NOMO-1 treated with DMSO at 0.1 percent for 48 hours (cell line): Measurements from ENCODE around the gene GPC5.

Source experiments
- DNase-seq: peaks from one replicate; lab custom pipeline; 2025; ENCODE audit not compliant: unreplicated experiment; lab: John Stamatoyannopoulos, UW

Gene GPC5

GRCh38 chr13:91946498-91947070 is 548.2 kb downstream of the GPC5 start:
- DNase-seq = no peak

GRCh38 chr13:91948736-91949135 is 550.3 kb downstream of the GPC5 start:
- no peak for DNase-seq

GRCh38 chr13:91950803-91951202 is 552.4 kb downstream of the GPC5 start:
- DNase-seq = no peak

- DNase-seq = no peak
These were observed 557.3 kb downstream of the GPC5 start for GRCh38 chr13:91955546-91956355.

GRCh38 chr13:91960947-91961346 is 562.5 kb downstream of the GPC5 start:
- DNase-seq = no peak

DNA sequence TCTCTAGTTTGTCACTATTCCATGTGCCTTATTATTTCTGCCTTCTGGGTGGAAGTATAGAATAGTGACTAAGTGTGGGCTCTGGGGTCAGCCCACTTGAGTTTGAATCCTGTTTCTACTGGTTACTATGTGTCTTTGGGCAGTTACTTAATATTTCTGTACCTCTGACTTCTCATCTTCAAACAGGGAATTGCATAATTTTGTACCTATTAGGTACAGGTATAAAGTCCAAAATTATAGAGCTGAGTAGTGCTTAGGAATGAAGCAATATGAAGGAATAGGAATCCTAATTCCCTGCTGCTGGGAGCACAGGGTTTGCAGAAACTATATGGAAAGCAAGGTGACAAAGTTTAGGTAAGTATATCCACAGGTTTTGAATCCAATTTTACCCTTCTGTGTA is 564.5 kb downstream of the GPC5 start:
- DNase-seq = no peak

DNA sequence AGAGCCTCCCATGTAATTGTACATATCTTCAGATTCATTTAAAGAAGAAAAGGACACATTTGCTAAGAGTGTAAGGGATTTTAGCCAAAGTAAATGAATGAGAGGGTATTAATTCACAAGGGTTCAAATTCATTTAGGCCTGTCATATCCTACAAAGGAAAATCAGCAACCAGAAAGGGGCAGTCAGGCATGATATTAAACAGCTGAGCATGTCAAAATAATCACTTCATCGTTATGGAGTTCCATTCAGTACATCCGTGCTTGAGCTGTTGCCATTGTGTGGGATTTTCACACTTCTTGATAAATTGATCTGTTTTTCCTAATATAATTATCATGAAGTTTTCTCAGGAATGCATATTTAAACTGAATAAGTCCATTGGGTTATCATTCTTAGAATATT is 567.1 kb downstream of the GPC5 start:
- no peak for DNase-seq

- DNase-seq = no peak
These were observed 580.1 kb downstream of the GPC5 start for GRCh38 chr13:91978571-91978970.

- DNase-seq = no peak
These were observed 588.5 kb downstream of the GPC5 start for GRCh38 chr13:91986761-91987483.

- no peak for DNase-seq
These were observed 589.9 kb downstream of the GPC5 start for GRCh38 chr13:91988331-91988730.

DNA sequence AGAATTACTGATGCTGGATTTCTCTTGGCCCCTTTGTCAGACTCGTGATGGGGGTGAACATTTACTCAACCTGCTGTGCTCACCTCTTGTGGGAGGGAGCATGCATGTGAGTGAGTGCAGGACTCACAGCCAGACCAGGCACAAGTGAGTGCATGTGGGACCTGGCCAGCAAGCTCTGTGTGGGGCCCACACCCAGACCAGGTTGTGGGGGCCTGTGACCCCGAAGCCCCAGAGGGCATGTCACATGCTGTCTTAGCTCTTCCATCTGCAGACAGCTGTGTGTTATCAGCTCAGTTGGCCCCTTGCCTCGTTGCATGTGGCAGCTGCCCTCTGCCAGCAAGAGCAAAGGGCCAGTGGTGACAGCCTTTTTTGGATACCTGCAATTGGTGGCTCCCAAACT is 614.4 kb downstream of the GPC5 start:
- no peak for DNase-seq

GRCh38 chr13:92017737-92018136 is 619.3 kb downstream of the GPC5 start:
- no peak for DNase-seq

DNA sequence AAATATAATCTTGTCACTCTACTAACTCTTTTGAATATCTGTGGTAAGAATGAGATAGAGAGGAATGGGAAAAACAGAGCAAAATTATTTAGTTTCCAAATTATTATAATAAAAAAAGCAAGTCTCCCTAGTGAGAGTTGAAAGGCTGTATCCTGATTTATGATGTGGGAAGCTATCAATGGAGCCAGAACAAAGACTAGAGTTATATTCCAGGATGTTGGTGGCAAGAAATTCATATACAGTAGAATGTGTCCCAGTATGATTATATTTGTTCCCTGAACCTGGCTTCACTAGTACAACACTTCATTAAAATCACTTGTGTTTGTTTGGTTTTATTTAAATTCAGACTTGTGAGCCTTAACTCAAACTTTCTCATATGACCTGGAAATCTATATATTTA is 630.3 kb downstream of the GPC5 start:
- DNase-seq = no peak

DNA sequence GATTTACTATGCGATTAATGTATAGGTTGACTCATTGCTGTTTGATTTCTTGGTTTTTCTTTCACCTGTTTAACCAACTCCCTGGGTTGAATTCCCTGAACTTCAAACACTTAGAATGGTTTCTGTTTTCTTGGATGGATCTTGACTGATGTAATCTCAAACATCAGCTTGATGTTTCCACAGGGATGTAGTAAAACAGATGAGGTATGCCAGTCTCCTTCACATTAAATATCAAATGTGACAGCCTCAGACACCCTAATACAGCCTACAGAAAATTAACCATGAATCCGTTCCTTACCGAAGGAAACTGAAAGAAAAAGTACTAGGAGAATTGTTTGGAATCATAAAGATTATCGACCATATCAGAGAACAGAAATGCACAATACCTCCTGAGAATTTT is 631.2 kb downstream of the GPC5 start:
- no peak for DNase-seq

- DNase-seq = no peak
These were observed 640.5 kb downstream of the GPC5 start for GRCh38 chr13:92038905-92039304.

DNA sequence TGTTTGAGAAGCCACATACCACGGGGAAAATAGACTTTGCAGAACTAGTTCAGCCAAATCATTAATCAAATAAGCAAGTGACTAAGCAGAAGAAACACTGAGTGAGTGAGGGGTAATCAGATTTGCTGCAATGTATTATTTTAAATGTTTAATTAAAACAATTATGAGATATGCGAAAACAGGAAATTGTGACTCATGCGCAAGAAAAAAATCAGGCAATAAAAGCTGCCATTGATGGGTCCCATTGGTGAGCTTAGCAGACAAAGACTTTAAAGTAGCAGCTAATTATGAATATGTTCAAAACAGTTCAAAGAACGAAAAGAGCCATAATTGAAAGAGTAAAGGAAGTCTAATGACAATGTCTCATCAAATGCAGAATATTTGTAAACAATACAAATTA is 644.1 kb downstream of the GPC5 start:
- no peak for DNase-seq

- DNase-seq = no peak
These were observed 645.9 kb downstream of the GPC5 start for GRCh38 chr13:92044351-92044750.

DNA sequence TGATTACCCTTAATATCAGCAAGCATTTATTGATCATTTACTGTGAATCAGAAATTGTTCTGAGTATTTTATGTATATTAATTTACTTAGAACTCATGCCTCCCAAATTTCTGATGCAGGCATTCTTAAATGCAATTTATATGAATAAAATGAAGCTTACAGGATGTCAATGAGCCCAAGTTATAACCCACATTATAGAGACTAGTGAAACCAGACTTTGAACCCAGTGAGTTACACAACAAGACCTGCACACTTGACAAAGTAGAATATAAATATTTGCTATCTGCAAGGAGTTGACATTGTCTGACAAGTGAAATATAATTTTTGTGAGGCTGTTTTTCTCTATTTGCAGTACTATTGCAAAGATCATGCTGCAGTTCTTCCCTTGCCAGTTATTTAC is 656.0 kb downstream of the GPC5 start:
- no peak for DNase-seq

GRCh38 chr13:92074658-92075057 is 676.2 kb downstream of the GPC5 start:
- peak; percentile 39 for DNase-seq

DNA sequence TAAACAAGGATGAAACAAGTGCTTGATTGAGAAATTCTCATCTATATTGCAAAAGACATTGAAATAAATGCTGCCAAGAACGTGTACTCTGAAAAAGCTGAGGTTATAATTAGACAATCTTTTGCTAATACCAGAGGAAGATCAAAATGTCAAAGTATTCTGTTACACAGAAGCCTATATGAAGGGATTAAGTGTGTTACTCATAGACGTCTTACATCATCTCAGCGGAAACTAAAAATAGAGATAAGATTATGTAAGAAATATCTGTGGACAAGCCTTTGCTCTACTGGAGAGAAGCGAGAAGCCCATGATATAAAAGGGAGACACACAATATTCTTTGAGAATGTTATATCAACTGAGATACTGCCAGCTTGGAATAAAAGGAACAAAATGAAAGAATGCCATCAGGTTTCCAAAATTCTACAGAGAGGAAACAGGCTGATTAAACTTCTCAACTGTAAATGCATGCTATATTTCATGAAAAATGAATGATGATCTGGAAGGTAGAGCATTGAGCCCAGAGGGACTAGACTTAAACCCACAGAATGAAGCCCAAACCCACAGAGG is 699.0 kb downstream of the GPC5 start:
- DNase-seq = peak; percentile 72

DNA sequence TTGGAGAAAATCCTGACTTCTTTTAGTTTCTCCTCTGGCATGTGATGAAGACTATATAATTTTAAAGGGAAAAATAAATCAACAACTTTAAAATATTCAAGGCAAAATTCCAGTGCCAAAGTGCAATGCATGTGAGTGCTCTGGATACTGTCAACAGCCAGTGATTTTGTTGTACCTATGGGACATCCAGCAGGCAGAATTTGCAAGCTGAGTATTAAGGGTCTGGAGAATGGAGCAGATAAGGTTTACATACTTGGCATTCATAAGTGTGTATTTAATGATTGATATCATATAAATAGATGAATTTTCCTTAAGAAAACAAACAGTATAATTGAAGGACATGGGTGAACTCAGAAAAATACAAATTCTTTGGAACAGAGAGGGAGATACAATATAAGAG is 703.4 kb downstream of the GPC5 start:
- no peak for DNase-seq

GRCh38 chr13:92103689-92104153 is 705.3 kb downstream of the GPC5 start:
- DNase-seq = no peak
